Fibroblast of lung (primary cell): ENCODE measurements around the gene TRIP13.

Experiments used
- EZH2 ChIP-seq: IDR thresholded peaks from 2 replicates; pipeline ENCODE4 v1.5.1; 2012; ENCODE audit warnings: low read length, control low read depth, mild to moderate bottlenecking; ENCODE audit errors: missing control alignments
- TF ChIP-seq, protein P1 (sequence below), 2 donors: IDR thresholded peaks in 1 of 2; conservative IDR thresholded peaks in 1 of 2; 1 replicate in 1 of 2; 2 replicates in 1 of 2; pipeline ENCODE4 v1.5.1; 2011 to 2012; ENCODE audit warnings: low read length in 2 of 2, control low read depth in 1 of 2, inconsistent platforms in 1 of 2, low read depth in 1 of 2, mild to moderate bottlenecking in 1 of 2

- TF ChIP-seq, protein P1, sequence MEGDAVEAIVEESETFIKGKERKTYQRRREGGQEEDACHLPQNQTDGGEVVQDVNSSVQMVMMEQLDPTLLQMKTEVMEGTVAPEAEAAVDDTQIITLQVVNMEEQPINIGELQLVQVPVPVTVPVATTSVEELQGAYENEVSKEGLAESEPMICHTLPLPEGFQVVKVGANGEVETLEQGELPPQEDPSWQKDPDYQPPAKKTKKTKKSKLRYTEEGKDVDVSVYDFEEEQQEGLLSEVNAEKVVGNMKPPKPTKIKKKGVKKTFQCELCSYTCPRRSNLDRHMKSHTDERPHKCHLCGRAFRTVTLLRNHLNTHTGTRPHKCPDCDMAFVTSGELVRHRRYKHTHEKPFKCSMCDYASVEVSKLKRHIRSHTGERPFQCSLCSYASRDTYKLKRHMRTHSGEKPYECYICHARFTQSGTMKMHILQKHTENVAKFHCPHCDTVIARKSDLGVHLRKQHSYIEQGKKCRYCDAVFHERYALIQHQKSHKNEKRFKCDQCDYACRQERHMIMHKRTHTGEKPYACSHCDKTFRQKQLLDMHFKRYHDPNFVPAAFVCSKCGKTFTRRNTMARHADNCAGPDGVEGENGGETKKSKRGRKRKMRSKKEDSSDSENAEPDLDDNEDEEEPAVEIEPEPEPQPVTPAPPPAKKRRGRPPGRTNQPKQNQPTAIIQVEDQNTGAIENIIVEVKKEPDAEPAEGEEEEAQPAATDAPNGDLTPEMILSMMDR (conservative IDR thresholded peaks at IDR 0.05 in 1 of 2, IDR thresholded peaks at IDR 0.05 in 1 of 2; ENCODE audit: low read depth in 1 of 2, low read length in 2 of 2): no peak
- no peak for TF ChIP-seq EZH2
Observed at GRCh38 chr5:921456-922435, 29.1 kb downstream of the TRIP13 start.
